ENCODE results near the gene CDC73. TPM values are rescaled to one million over a fixed set of nuclear protein-coding genes. Genes with fewer than 3 reads are reported as not detected.

Gene CDC73
- 23.7 and 30.6 TPM in 2 replicates for total RNA-seq

DNA sequence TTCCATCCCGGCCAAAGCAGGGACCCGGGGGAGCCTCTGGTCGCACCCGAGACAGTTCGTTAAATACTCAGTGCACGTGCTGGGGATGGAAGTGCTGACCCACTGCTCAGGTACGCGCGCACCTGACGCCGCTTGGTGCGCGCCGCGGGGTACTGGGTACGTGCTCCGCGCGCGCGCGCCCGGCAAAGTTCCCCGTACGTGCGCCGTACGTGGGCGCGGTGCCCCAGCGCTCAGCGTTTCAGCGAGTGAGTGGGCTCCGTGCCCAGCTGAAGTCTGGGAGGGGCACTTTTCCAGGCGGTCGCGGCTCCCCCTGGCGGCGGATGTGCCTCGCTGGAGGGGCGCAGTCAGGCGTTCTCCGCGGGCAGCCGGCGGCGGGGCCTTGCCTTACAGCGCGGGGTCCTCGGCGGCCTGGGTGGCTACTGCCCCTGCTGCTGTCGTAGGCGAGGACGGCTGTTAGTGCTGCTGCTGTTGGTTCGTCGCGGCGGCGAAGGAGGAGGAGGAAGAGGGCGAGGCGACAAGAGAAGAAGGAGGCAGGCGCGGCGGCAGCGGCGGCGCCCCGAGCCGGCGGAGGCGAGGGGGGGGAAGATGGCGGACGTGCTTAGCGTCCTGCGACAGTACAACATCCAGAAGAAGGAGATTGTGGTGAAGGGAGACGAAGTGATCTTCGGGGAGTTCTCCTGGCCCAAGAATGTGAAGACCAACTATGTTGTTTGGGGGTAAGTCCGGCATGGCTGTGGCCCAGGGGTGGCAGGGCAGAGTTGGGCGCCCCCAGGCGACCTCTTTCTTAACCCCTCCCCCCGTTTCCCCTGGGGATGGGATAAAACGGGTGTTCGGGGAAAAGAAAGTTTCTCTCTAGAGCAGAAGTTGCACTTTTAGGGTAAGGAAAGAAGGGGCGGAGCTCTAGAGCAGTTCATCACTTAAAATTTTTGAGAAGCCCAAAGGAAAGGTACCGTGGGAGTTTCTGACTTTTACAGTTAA lies at the start of gene CDC73:
TSS of gene CDC73 (plus strand) at position 416 of the 978 bp plus-strand sequence. CDS start at position 586, 170 bp downstream.

DNA sequence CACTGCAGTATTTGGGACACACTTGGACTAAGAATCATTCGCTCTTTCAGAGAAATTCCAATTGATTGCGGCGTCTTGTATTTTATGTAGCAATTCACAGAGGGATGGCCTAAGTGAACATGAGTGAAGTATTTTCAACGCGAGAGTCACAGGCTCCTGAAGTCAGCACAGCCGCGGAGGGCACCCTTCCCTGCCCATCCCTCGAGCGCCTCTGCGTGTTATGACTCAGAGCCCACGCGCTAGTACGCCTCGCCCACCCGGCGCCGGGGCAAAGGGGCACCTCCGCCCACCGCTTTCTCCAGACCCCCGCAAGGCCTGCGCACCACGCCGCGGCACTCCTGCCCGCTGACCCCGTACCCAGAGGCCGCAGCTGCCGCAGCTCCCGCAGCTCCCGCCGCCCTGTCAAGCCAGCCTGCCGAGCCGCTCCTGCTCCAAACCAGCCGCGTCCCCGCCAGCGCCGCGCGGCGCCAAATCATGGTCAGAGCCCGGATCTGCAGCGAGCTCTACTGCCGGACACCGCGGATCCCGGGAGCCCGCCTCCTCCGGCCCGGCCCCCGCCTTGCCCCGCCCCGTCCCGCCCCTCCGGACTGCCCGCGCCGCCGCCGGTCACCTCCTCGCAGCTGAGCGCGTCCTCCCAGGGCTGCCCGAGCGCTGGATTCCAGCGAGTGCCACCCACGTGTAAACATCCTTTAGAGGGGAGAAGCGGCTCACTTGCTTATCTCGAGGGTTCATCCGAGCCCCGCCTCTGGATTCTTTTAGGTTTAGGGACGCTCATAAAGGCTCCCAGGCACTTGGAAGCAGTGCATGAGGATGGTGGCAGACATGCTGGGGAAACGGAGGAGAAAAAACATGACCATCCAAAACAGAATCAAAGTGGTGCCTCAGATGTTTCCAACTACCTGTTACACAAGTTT lies 16.7 kb upstream of the CDC73 start, which contains the start of gene GLRX2:
TSS of gene GLRX2 (minus strand) at position 508 of the 914 bp plus-strand sequence. CDS start at position 476, 32 bp downstream.

DNA sequence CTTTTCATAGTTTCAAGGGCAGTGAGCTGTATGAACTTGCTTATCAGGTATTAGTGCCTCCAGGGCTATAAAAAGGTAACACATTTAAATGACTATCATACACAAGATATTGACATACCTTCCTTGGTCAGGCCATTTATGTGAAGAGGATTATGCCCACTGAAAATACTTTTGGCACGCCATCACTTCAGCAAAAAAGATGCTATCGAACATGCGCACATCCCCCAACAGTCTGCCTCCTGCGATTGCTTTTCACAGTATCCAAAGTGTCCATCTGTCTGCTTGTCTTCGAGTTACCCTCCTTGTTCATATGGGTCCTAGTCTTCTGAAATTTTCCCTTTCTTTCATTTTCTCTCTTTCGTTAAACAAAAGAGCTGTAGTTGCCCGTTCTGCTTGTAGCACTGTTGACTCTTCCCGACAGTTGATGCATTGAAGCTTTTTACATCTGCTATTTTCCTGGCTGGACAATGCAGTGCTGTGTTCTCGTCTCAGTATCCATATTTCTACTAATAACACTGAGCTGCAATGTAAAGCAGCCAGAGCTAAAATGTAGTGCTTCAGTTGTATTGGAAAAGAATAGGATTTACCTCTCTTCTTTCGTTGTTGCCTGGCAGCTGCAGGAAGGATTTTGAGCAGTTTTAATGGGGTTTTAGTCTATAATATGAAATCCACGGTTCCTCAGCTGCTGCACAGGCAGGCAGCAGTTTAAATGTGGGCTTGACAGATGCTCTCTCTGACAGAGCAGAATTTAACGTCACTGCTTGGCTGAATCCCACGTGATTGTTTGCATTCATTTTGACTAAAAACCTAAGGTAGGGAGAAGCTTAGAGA lies 64.3 kb downstream of the CDC73 start, which contains the start of gene B3GALT2:
TSS of gene B3GALT2 (minus strand) at position 713 of the 831 bp plus-strand sequence. CDS start 5,051 bp downstream, outside the sequence.

Other genes with a start within 250 kb of the CDC73 start
- 25.7 and 40.8 TPM in 2 replicates for gene UCHL5, start 62.7 kb upstream of the CDC73 start, total RNA-seq
- gene RO60, start 62.4 kb upstream of the CDC73 start, total RNA-seq, result 121 and 132 TPM in 2 replicates
- 11.2 and 20.8 TPM in 2 replicates for gene GLRX2, start 16.6 kb upstream of the CDC73 start, total RNA-seq
- gene B3GALT2, start 64.6 kb downstream of the CDC73 start, total RNA-seq, result under 0.01 and 0.12 TPM in 2 replicates